ENCODE data around the gene SLC4A1. TPM values are rescaled to one million over a fixed set of nuclear protein-coding genes. Genes with fewer than 3 reads are reported as not detected.

SLC4A1 gene
- total and polyA plus RNA-seq, 2 donors (not counting 3 experiments of a cell fraction or from before 2014, with no cell fraction given) = not detected

DNA sequence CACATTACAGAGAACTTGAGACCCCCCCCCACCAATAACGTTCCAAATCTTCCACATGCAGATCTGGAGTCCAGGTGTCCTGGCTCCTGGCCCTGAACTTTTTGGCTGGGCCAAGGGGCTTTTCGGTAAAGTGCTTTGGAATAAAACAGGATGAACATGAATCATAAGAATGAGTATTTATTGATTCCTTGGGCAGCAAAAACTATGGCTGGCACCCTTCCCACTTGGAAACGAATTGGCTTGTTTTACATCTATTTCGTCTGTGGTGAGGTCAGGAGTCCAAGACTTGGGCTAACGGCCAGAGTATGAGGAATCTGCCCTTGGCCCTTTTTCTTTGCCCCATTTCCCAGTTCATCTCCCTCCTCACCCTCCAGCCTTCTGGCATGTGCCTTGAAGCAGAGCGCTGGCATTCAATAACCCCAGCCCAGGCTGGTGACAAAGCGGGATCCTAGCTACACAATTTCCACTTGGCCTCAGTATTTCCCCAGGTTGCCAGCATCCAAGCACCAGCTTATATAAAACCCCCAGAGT lies 44.3 kb downstream of the SLC4A1 start:
- FAIRE-seq = peak; percentile 99
- peaks cover 9% of the 10 kb centered on the region for H3K79me2 ChIP-seq (ENCODE audit: control insufficient read depth, insufficient read depth, low read length)
- DNase-seq (ENCODE audit: low read depth, low spot score) = peak; percentile 97
- BruUV-seq (replicated peaks) = no TSS peak
- no peaks in the 10 kb centered on the region for H3K27me3 ChIP-seq (ENCODE audit: control insufficient read depth in 2 of 2, insufficient read depth in 2 of 2, low read length in 2 of 2)
- H2AFZ ChIP-seq (ENCODE audit: low read depth, low read length) = no peak overlapping the region
- no peak overlapping the region for H3K4me2 ChIP-seq (ENCODE audit: insufficient read depth, low read length)
- H4K20me1 ChIP-seq (replicated peaks; ENCODE audit: control insufficient read depth, extremely low read depth, insufficient read depth, low read length) = no peaks in the 10 kb centered on the region
- peaks cover 28% of the 10 kb centered on the region for H3K4me1 ChIP-seq (ENCODE audit: control insufficient read depth, extremely low read depth, insufficient read depth, low read length)
- ChIA-PET POLR2A (interaction anchor here (0.7 kb wide), 1 partner anchor 280 kb away, joined by 3 read pairs; no protein-coding TSS in a partner anchor), CTCF (interaction anchor here (1.0 to 1.2 kb wide), 2 partner anchors 86 to 107 kb away, joined by 3 to 4 read pairs; no protein-coding TSS in a partner anchor)
- H3K9me3 ChIP-seq (replicated peaks; ENCODE audit: control insufficient read depth, insufficient read depth, low read length) = no peaks in the 10 kb centered on the region
- H3K27ac ChIP-seq (ENCODE audit: insufficient read depth, low read depth, low read length) = peak overlapping the region; percentile 4
- TF ChIP-seq EZH2 (IDR thresholded peaks at IDR 0.05; ENCODE audit: borderline replicate concordance, low read depth, low read length, severe bottlenecking) (no peak), POLR2AphosphoS5 (IDR thresholded peaks at IDR 0.05; ENCODE audit: insufficient read depth, low read depth, low read length) (peak; percentile 76), POLR2A (IDR thresholded peaks at IDR 0.05; ENCODE audit: low read depth, low read length) (peak; percentile 26), MYC (IDR thresholded peaks at IDR 0.05; ENCODE audit: low read depth, low read length) (no peak), GATA2 (IDR thresholded peaks at IDR 0.05; ENCODE audit: insufficient read depth, insufficient read length, low read depth, low read length) (peak; percentile 20), JUN (IDR thresholded peaks at IDR 0.05; ENCODE audit: borderline replicate concordance, insufficient read depth, insufficient read length, low read depth) (peak; percentile 45), FOS (IDR thresholded peaks at IDR 0.05; ENCODE audit: borderline replicate concordance, insufficient read depth, low read length) (peak; percentile 59)
- TF ChIP-seq, protein P1, sequence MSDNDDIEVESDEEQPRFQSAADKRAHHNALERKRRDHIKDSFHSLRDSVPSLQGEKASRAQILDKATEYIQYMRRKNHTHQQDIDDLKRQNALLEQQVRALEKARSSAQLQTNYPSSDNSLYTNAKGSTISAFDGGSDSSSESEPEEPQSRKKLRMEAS (IDR thresholded peaks at IDR 0.05; ENCODE audit: insufficient read depth, insufficient read length) = no peak
- TF ChIP-seq, protein P2, sequence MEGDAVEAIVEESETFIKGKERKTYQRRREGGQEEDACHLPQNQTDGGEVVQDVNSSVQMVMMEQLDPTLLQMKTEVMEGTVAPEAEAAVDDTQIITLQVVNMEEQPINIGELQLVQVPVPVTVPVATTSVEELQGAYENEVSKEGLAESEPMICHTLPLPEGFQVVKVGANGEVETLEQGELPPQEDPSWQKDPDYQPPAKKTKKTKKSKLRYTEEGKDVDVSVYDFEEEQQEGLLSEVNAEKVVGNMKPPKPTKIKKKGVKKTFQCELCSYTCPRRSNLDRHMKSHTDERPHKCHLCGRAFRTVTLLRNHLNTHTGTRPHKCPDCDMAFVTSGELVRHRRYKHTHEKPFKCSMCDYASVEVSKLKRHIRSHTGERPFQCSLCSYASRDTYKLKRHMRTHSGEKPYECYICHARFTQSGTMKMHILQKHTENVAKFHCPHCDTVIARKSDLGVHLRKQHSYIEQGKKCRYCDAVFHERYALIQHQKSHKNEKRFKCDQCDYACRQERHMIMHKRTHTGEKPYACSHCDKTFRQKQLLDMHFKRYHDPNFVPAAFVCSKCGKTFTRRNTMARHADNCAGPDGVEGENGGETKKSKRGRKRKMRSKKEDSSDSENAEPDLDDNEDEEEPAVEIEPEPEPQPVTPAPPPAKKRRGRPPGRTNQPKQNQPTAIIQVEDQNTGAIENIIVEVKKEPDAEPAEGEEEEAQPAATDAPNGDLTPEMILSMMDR (IDR thresholded peaks at IDR 0.05; ENCODE audit: extremely low read depth in 1 of 2, insufficient read depth in 1 of 2, low read depth in 1 of 2, low read length in 2 of 2) = no peak
- no peak overlapping the region for H3K4me3 ChIP-seq (replicated peaks in 1 of 3; ENCODE audit: insufficient read depth in 1 of 3, low read depth in 1 of 3, low read length in 3 of 3)
- H3K9me1 ChIP-seq (replicated peaks; ENCODE audit: control insufficient read depth, extremely low read depth, insufficient read depth, low read length) = no peaks in the 10 kb centered on the region
- no peak overlapping the region for H3K9ac ChIP-seq (replicated peaks; ENCODE audit: extremely low read depth, insufficient read depth, low read length)
- dilution Hi-C loops (cut with MboI; ENCODE audit: extremely low pct_ligation_motif_present, low sequenced_read_pairs) (no loop called here), intact Hi-C loops (cut with micrococcal nuclease) (loop anchor here (1.0 to 5.0 kb wide), 2 partner anchors 56 to 84 kb away; partner anchors contain the start of gene RUNDC3A)
- H3K36me3 ChIP-seq (ENCODE audit: control insufficient read depth in 2 of 2, extremely low read depth in 1 of 2, insufficient read depth in 2 of 2, low read length in 2 of 2) = no peaks in the 10 kb centered on the region

All from endothelial cell of umbilical vein (primary cell).